ENCODE measurements around the gene UCP2. TPM values are rescaled to one million over a fixed set of nuclear protein-coding genes. Genes with fewer than 3 reads are reported as not detected.

Gene UCP2
- total and polyA plus RNA-seq, 5 donors from 2014 or later: 850 to 2,276 (median 1,526) TPM

DNA sequence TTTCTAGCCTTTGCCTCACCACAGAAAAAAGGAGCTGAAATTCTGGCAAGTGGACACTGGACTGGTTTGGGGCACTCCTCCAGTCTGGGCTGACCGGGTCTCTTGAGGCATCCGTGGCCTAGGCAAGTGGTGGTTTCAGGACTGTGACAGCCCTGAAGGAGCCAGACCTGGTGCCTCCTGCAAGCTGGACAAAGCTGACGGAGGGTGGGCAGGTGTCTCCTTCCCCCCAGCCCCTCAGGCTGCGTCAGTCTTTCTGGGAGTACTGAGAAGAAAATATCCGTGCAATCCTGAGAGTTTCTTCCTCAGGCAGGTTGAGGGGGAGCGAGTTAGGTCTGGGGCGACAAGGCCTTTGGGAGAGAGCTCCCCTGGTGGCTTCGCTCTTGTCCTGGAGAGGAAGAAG lies 30.5 kb upstream of the UCP2 start:
- Histone ChIP-seq H3K9me3 (ENCODE audit: control insufficient read depth in 2 of 2, low read length in 2 of 2) (no peaks in the 10 kb centered on the region), H3K4me1 (ENCODE audit: control insufficient read depth, insufficient read depth, low read length, poor library complexity, severe bottlenecking) (peaks cover 87% of the 10 kb centered on the region), H3K27ac (ENCODE audit: insufficient read depth, low read length, poor library complexity, severe bottlenecking) (peak overlapping the region; percentile 49), H3K36me3 (ENCODE audit: control insufficient read depth, insufficient read depth, low read length) (no peaks in the 10 kb centered on the region), H3K4me3 (ENCODE audit: low read depth, low read length) (no peak overlapping the region), H3K27me3 (ENCODE audit: control insufficient read depth, insufficient read depth, low read length) (no peaks in the 10 kb centered on the region)
- H3K36me3 Mint-ChIP-seq: peaks cover 20% of the 10 kb centered on the region
- peak overlapping the region; percentile 90 to 99 (median 94) for H3K27ac Mint-ChIP-seq
- peak overlapping the region in 1 of 4 donors; percentile 50 for H3K4me3 Mint-ChIP-seq
- ATAC-seq (ENCODE audit: low read depth in 2 of 2): no peak
- H3K27me3 Mint-ChIP-seq: no peaks in the 10 kb centered on the region
- H3K9me3 Mint-ChIP-seq: peaks cover 0 to 1% (median 0%) of the 10 kb centered on the region in 7 donors
- peaks cover 29 to 88% (median 70%) of the 10 kb centered on the region in 4 donors for H3K4me1 Mint-ChIP-seq
- DNase-seq: no peak

DNA sequence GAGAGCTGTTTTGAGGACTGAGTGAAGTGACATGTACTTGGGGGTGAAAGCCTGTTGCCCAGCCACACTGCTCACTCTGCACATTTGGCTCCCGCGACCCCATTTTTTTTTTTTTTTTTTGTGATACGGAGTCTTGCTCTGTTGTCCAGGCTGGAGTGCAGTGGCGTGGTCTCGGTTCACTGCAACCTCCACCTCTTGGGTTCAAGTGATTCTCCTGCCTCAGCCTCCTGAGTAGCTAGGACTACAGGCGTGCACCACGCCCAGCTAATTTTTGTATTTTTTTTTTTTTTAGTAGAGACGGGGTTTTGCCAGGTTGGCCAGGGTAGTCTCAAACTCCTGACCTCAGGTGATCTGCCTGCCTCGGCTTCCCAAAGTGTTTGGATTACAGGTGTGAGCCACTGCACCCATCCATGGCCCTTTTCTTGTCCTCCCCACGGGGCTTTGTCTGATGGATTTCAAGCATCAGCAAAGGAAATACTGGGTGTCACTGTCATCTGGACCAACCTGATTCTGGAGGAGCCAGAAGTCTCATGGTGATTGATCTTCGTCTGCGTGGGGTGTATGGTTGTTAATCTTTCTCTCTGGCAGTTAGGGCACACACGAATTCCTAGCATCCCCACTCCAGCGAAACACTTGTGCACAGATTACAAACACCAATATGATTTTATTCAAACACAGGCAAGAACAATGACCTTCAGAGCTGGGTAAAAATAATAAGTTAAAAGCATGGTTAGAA lies 29.6 kb upstream of the UCP2 start:
- Mint-ChIP-seq H3K4me3 (peak overlapping the region; percentile 39 to 86 (median 68)), H3K36me3 (peaks cover 18% of the 10 kb centered on the region), H3K27ac (peak overlapping the region; percentile 90 to 99 (median 94)), H3K4me1 (peaks cover 29 to 97% (median 71%) of the 10 kb centered on the region in 4 donors), H3K9me3 (peaks cover 0 to 1% (median 0%) of the 10 kb centered on the region in 7 donors), H3K27me3 (no peaks in the 10 kb centered on the region)
- Histone ChIP-seq H3K4me1 (ENCODE audit: control insufficient read depth, insufficient read depth, low read length, poor library complexity, severe bottlenecking) (peaks cover 96% of the 10 kb centered on the region), H3K4me3 (ENCODE audit: low read depth, low read length) (peak overlapping the region; percentile 47), H3K27me3 (ENCODE audit: control insufficient read depth, insufficient read depth, low read length) (no peaks in the 10 kb centered on the region), H3K36me3 (ENCODE audit: control insufficient read depth, insufficient read depth, low read length) (no peaks in the 10 kb centered on the region), H3K9me3 (ENCODE audit: control insufficient read depth in 2 of 2, low read length in 2 of 2) (no peaks in the 10 kb centered on the region), H3K27ac (ENCODE audit: insufficient read depth, low read length, poor library complexity, severe bottlenecking) (peak overlapping the region; percentile 75)
- no peak for DNase-seq
- no peak for ATAC-seq (ENCODE audit: low read depth in 2 of 2)

- peak overlapping the region; percentile 47 for H3K4me3 ChIP-seq (ENCODE audit: low read depth, low read length)
- H3K27ac Mint-ChIP-seq: peak overlapping the region; percentile 90 to 99 (median 94)
- peaks cover 11% of the 10 kb centered on the region for H3K36me3 Mint-ChIP-seq
- H3K4me1 ChIP-seq (ENCODE audit: control insufficient read depth, insufficient read depth, low read length, poor library complexity, severe bottlenecking): peaks cover 99% of the 10 kb centered on the region
- peak in 2 of 3 donors; percentile 52 to 53 for DNase-seq
- H3K27ac ChIP-seq (ENCODE audit: insufficient read depth, low read length, poor library complexity, severe bottlenecking): peak overlapping the region; percentile 75
- no peaks in the 10 kb centered on the region for H3K9me3 ChIP-seq (ENCODE audit: control insufficient read depth in 2 of 2, low read length in 2 of 2)
- H3K4me3 Mint-ChIP-seq: peak overlapping the region; percentile 65 to 86 (median 68)
- peaks cover 29 to 95% (median 70%) of the 10 kb centered on the region in 4 donors for H3K4me1 Mint-ChIP-seq
- no peaks in the 10 kb centered on the region for H3K9me3 Mint-ChIP-seq
- no peaks in the 10 kb centered on the region for H3K27me3 Mint-ChIP-seq
- no peaks in the 10 kb centered on the region for H3K36me3 ChIP-seq (ENCODE audit: control insufficient read depth, insufficient read depth, low read length)
- ATAC-seq (ENCODE audit: low read depth in 2 of 2): peak; percentile 56 to 64
- no peaks in the 10 kb centered on the region for H3K27me3 ChIP-seq (ENCODE audit: control insufficient read depth, insufficient read depth, low read length)
Measured at GRCh38 chr11:74011360-74012073, 28.9 kb upstream of the UCP2 start.

DNA sequence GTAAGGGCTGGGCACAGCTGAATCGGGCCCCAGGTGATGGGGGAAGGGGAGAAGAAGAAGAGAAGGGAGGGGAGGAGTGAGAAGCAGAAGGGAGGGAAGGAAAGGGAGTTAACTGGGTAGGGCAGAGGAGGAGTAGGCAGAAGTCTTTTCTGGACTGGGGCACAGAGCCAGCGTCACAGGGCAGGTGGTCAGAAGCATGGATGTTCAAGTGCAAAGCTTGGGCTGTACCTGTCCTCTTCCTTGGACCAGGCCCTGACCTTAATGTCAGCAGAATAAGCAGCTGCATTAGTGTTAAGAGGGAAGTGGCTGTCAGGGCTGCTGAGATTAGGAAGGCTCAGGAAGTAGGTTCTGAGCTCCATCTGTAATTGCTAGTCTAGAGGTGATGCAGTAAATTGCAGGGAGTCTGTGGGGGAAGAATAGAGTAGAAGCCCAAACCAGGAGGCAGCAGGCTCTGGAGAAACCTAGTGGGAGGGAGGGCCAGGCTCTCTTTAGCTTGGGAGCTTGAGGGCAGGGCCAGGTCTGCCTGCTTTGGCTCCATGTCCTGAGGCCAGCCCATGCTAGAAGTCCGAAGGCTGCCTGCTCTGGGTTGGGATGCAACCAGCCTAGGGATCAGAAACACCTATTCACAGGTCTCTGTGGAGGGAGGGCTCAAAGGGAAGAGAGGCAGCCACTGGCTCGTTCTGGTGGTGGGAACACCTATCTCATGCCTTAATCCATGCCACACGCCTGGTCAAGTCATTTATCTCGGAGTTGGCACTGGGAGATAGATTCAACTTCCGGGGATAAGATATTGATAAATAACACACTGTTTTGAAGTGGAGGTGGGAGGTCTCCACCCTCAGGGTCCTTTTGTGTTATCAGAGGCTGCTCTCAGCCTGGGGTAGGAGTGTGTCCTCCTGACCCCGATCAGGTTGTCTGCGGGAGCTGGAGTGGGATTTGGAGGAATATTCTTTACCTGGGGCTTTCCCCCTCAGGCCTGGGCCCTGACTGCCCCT lies 28.0 kb upstream of the UCP2 start:
- no peak for DNase-seq
- H3K36me3 ChIP-seq (ENCODE audit: control insufficient read depth, insufficient read depth, low read length): no peaks in the 10 kb centered on the region
- H3K9me3 Mint-ChIP-seq: no peaks in the 10 kb centered on the region
- peak overlapping the region; percentile 65 to 86 (median 68) for H3K4me3 Mint-ChIP-seq
- no peaks in the 10 kb centered on the region for H3K9me3 ChIP-seq (ENCODE audit: control insufficient read depth in 2 of 2, low read length in 2 of 2)
- peak overlapping the region; percentile 75 for H3K27ac ChIP-seq (ENCODE audit: insufficient read depth, low read length, poor library complexity, severe bottlenecking)
- H3K4me1 Mint-ChIP-seq: peaks cover 24 to 95% (median 66%) of the 10 kb centered on the region in 4 donors
- no peaks in the 10 kb centered on the region for H3K27me3 ChIP-seq (ENCODE audit: control insufficient read depth, insufficient read depth, low read length)
- ATAC-seq (ENCODE audit: low read depth in 2 of 2): no peak
- H3K27ac Mint-ChIP-seq: peak overlapping the region; percentile 90 to 99 (median 94)
- H3K27me3 Mint-ChIP-seq: no peaks in the 10 kb centered on the region
- H3K4me3 ChIP-seq (ENCODE audit: low read depth, low read length): peak overlapping the region; percentile 19
- peaks cover 3% of the 10 kb centered on the region for H3K36me3 Mint-ChIP-seq
- H3K4me1 ChIP-seq (ENCODE audit: control insufficient read depth, insufficient read depth, low read length, poor library complexity, severe bottlenecking): peaks cover 99% of the 10 kb centered on the region

DNA sequence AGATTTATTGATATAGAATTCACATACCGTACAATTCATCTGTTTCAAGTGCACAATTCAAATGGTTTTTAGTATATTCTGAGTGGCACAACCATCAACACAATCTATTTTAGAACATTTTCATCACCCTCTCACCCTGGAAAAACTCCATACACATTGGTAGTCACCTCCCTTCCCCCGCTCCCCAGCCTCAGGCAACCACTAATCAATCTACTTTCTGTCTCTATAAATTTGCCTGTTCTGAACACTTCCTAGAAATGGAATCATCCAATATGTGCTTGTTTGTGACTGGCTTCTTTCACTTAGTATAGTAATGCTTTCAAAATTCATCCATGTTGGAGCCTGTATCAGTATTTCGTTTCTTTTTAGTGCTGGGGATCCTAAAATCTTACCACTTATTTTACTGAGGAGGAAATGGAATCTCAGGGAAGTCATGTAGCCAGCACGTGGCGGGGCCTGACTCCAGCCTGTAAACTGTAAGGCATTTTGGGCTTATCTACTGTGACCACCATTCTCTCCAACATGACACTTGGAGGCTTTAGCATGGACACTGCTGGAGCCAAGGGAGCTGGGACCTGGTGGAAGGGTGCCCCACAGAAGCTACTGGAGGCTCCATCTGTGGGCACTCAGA lies 27.1 kb upstream of the UCP2 start:
- H3K27me3 ChIP-seq (ENCODE audit: control insufficient read depth, insufficient read depth, low read length): no peaks in the 10 kb centered on the region
- H3K27me3 Mint-ChIP-seq: no peaks in the 10 kb centered on the region
- peak overlapping the region in 3 of 4 donors; percentile 23 to 86 (median 66) for H3K4me3 Mint-ChIP-seq
- H3K9me3 Mint-ChIP-seq: no peaks in the 10 kb centered on the region
- DNase-seq: no peak
- no peak overlapping the region for H3K4me3 ChIP-seq (ENCODE audit: low read depth, low read length)
- H3K4me1 Mint-ChIP-seq: peaks cover 24 to 95% (median 66%) of the 10 kb centered on the region in 4 donors
- H3K4me1 ChIP-seq (ENCODE audit: control insufficient read depth, insufficient read depth, low read length, poor library complexity, severe bottlenecking): peaks cover 99% of the 10 kb centered on the region
- no peak for ATAC-seq (ENCODE audit: low read depth in 2 of 2)
- no peaks in the 10 kb centered on the region for H3K36me3 ChIP-seq (ENCODE audit: control insufficient read depth, insufficient read depth, low read length)
- peaks cover 3% of the 10 kb centered on the region for H3K36me3 Mint-ChIP-seq
- peak overlapping the region; percentile 90 to 94 (median 93) for H3K27ac Mint-ChIP-seq
- H3K9me3 ChIP-seq (ENCODE audit: control insufficient read depth in 2 of 2, low read length in 2 of 2): no peaks in the 10 kb centered on the region
- peak overlapping the region; percentile 75 for H3K27ac ChIP-seq (ENCODE audit: insufficient read depth, low read length, poor library complexity, severe bottlenecking)

DNA sequence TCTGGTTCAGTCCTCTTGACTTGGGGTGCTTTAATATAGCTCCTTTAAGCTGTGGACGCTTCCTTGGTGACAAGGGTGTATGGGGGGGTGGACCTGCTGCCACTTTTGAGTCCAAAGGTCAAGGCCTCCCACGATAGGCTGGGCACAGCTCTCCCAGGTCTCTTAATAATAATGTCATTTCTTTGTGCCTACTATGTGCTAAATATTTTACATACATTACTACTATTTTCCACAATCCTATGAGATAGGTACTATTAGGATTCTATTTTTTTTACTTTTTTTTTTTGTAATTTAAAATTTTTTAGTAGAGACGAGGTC lies 26.5 kb upstream of the UCP2 start:
- no peaks in the 10 kb centered on the region for H3K27me3 ChIP-seq (ENCODE audit: control insufficient read depth, insufficient read depth, low read length)
- ATAC-seq (ENCODE audit: low read depth in 2 of 2): no peak
- Mint-ChIP-seq H3K27ac (peak overlapping the region; percentile 85 to 94 (median 93)), H3K9me3 (no peaks in the 10 kb centered on the region), H3K27me3 (no peaks in the 10 kb centered on the region), H3K36me3 (peaks cover 3% of the 10 kb centered on the region), H3K4me3 (peak overlapping the region in 1 of 4 donors; percentile 6), H3K4me1 (peaks cover 20 to 95% (median 64%) of the 10 kb centered on the region in 4 donors)
- H3K36me3 ChIP-seq (ENCODE audit: control insufficient read depth, insufficient read depth, low read length): no peaks in the 10 kb centered on the region
- H3K4me1 ChIP-seq (ENCODE audit: control insufficient read depth, insufficient read depth, low read length, poor library complexity, severe bottlenecking): peaks cover 99% of the 10 kb centered on the region
- no peak for DNase-seq
- H3K4me3 ChIP-seq (ENCODE audit: low read depth, low read length): no peak overlapping the region
- peak overlapping the region; percentile 59 for H3K27ac ChIP-seq (ENCODE audit: insufficient read depth, low read length, poor library complexity, severe bottlenecking)
- no peaks in the 10 kb centered on the region for H3K9me3 ChIP-seq (ENCODE audit: control insufficient read depth in 2 of 2, low read length in 2 of 2)
